ENCODE data around the gene CRAT.

Gene CRAT

DNA sequence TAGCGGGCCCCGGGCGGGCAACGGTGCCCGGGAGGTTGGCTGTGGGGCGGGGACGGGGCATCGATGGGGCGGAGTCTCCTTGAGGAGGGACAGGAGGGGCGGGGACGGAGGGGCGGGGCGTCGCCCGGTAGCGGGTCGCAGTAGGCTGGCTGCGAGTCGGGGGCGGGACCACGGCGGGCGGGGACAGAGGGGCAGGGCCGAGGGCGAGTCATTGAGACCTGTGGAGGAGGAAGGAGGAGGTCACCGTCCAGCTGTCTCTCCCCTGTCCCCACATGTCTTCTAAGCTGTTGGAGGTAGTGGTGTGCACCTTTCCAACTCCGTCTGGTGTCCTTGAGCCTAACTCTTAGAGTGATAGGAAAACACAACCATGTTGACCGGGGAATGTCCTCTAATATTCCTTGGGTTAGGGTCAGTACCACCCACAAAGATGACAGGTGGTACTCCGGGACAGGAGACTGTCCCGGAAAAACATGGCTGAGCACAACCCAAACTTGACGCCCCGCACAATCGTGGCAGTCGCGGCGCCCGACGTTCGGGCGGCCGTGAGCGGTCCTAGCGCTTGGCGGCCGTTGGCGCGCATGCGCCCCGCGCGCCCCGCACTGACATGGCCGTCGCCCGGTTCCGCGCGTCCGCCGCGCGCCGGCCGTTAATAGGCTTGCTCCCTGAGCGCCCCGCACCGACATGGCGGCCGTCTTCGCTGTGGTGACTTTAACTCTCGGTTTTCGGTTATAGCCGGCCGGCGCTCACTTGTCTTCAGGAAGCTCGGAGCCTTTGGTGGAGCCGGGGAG lies at the start of gene CRAT, which contains the start of gene PTPA:
TSS of gene CRAT (minus strand) at position 54 of the 788 bp plus-strand sequence. CDS start 284 bp downstream, outside the sequence.
TSS of gene PTPA (plus strand) at position 676 of the 788 bp plus-strand sequence. CDS start 186 bp downstream, outside the sequence.
- peak; percentile 91 for DNase-seq

DNA sequence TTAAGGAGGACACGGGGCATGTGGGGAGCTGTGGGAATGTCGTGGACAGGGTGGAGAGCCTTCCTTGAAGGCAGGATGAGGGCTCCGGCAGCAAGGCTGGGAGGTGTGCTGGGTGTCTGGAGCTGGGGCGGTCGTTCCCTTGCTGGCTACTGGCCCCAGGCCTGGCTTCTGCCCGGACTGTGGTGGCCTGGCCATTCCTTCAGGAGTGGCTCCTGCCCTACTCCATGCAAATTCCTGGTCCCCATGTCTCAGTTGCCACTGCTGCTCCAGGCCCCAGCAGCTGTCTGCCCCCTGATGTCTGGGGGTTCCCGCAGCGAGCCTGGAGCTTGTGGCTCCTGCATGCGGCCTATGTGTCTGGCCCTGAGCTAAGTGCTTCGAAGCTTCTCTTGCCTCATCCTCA lies 45.6 kb upstream of the CRAT start:
- no peak for DNase-seq

DNA sequence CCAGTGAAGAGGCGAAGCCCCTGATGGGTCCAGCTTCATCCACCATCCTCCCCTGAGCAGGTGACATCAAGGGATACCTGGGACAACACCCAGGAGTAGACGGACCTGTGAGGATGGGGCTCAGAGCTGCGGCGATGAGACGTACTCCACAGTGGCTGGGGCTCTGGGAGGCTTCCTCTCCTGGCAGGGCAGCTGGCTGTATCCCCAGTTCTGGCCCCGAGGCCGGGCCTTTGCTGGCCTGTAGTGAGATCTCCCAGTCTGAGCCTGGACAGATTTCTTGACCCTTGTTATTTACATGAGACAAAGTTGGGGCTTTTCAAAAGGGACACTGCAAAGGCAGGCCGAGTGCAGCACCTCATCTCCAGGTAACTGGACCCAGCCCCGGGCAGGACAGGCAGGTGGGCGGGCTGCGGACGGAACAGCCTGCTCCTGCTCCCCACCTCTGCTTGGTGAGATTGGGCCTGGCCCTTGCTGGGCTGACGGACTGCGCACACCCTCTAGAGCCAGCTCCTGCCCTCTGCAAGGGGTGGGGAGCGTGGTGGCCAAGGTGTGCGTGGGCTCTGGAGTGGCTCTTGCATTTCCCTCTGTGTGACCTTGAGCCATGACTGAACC lies 44.4 kb upstream of the CRAT start:
- no peak for DNase-seq

DNA sequence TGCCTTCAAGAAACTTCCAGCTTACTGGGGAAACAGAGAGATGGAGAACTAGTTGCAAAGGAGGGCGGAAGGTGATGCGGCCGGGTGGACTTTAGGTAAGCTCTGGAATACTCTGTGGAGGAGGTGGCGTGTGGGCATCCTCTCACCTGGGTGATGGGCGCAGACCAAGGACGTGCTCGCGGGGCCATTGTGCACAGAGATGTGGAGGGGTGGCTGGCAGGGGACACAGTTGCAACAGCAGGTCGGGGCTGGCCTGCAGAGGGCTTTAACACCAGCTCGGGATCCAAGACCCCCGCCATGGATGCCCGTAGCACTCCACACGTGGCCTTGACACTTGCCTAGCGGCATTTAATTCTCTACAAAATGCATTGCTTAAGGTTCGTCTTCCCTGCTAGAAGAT lies 40.9 kb upstream of the CRAT start:
- no peak for DNase-seq

DNA sequence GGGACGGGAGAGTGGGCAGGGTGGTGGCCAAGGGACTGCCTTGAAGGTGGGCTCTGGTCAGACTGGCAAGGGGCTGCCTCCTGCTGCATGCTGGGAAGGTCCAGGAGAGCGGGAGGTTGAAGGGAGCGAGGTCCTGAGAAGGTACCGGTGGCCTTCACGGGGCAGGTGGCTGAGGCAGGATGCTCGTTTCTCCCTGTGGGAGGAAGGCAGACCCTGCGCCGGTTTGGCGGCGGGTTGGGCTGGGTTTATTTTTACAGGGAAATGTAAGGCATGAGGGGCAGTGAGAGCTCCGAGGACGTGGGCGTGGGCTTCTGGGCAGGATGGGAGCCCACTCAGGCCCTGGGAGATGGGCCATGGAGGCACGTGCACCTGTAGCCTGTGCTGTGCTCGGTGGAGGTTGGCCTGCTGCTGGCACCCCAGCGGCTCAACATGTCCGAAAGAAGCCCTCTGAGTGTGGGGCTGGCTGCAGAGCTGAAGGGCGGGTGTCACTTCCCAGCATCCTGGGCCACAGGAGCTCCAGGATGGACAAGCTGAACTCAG lies 40.1 kb upstream of the CRAT start:
- DNase-seq, result no peak

DNA sequence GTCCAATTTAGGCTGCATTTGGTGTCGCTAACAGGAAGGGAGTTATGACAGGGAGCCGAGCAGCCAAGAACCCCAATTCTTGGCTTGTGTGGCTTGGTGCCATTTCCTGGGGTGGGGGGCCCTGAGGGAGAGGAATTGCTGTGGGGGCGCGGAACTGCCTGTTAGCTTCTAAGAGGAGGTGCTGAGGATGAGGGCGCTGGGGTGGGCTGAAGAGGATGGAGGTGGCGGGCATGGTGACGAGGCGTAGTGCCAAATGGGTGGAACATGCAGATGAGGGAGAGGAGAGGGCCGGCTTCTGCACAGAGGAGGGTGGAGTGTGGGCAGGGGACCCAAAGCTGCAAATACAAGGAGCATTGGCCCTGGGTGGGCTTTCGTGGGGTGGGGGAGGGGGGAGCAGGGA lies 39.5 kb upstream of the CRAT start:
- no peak for DNase-seq

DNA sequence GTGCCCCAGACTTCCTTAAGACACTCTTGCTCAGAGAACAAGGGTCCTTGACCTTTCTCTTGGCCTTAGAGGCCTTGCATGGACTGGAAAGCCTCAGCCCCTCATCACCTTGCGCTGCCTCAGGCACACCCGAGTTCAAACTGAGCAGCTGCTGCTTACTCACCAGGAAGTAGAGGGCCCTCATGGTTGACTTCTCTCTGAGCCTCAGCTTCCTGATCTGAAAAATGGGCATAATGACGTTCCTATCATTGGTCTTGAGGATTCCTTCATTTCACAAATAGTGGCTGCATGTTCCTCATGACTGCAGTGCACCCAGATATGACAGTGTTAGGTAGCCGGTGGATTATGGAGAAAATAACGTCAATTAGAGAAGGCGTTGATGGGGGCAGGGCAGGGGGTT lies 38.8 kb upstream of the CRAT start:
- no peak for DNase-seq

DNA sequence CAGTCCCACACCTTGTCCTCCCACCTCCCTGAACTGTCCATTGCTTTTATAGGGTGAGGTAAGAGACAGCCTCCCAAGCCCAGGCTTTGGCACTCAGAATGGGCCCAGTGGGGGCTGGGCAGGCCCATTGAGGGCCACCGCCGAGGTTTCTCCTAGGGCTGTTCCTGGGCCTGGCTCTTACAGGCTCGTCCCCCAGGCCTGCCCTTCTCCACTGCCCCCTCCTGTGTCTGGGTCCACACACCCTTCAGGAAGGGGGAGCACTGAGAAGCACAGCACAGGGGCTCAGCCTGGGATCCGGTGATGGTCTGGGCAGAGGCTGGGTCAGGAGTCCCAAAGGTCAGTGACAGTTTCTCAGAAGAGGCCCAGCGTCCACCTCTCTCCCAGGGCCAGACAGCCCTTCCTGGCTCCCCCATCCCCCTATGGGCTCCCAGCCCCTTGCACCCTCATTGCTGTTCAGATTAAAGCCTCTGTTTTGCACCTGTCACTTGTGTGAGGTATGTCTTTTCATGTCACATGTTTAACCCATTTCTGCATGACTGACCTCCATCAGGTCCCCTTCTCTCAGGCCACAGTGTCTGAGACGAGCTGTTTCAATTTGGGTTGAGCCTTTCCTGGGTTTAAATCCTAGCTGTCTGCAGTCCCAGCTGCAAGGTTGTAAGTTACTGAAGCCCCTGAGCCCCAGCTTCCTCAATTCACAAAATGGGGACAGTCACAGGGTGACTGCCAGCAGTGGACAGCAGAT lies 38.0 kb upstream of the CRAT start:
- DNase-seq, result no peak

DNA sequence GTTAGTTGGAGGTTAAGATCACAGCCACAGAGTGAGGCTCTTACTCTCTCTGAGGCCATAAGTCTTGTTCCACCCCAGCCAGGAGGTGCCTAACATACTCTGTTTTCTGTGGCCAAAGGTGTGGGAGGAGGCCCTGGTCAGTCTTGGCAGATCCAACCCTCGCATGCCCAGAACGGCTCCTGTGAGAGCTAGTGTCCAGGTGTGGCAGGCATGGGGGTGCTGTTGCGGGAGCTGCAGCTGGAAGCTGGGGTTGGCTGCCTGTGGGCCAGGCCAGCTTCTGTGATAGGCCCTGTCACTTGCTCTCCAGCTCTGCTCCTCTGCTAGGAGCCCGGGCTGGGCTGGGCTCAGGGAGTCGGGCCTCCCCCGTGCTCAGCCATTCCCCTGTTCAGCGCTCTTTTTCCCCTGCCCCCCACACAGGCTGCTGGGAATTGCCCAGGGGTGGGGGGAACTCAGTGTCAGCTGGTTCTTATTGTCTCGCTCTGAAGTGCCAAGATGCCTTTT lies 35.9 kb upstream of the CRAT start:
- peak; percentile 88 for DNase-seq

DNA sequence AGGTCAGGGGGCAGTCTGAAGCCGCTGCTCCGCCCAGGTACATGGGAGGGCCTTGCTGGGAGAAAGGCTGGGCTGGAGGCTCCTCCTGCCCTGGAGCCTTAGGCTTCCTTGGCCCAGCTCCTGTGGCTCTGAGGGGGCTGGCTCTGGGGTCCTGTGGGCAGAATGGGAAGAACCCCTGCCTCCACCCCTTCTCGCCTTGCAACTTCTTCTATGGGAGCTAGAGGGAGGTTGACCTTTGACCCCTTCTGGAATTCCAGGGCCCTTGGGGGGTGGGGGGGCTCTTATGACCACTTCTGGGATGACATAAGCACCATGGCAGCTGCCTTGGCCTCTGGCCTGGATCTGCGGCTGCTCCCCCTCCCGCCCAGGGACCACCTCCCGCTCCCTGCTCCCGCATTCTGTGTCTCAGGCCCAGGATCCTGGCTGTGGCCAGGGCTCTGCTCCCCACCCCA lies 35.3 kb upstream of the CRAT start:
- DNase-seq, result peak; percentile 98

DNA sequence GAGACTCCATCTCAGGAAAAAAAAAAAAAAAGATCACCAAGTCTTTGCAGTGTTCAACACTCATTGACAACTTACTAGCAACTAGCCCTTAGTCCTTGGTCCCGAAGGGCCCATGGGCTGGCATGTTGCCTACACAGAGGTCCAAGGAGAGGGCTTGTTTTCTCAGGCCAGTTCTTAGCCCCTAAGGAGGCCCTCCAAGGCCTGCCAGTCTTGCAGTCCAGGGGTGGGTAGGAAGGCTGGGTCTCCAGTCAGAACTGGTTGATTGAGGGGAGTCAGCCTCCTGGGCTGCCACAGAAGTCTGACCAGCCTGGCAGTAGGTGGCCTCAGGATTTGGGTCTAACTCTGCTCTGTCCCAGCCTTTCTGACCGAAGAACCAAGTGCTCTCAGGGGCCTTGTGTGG lies 34.7 kb upstream of the CRAT start:
- DNase-seq, result no peak

DNA sequence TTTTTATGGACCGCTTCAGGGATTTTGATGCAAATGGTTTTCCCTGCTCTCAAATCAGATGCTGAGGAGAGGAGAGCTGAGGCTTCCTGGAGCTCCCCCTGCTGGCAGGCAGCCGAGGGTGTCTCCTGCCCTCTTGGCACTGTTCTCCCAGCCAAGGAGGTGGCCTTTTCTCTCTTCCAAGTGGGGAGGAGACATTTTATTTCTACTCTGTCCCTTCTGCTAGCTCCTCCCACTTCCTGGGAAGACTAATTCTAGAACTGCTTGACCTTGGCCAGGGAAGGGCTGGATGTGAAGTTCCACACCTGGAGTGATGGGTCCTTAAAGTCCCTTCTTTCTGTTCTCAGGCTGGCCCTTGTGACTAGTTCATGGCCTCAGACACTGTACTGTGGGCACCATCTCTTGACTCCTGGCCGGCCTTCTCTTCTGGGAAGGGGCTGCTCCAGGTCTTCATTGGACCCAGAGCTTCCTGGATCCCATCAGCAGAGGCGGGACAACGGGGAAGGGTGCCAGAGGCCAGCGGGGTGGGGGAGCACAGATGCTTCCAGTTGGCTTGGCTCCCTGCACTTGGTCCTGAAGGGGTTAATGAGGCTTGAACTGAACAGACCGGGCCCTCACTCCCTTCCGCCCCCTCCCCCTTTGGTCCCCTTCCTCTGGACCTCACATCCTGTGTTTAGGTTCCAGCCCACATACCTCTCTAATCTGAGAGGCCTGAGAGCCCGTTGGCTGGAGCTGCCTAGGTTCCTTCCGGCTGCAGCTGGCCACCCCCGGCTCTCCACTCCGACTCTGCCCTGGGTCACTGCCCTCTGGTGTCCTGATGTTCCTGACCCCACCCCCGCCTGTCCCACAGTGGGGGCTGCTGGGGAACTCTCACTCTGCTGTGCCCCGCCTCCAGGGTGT lies 32.7 kb upstream of the CRAT start:
- peak; percentile 94 for DNase-seq

DNA sequence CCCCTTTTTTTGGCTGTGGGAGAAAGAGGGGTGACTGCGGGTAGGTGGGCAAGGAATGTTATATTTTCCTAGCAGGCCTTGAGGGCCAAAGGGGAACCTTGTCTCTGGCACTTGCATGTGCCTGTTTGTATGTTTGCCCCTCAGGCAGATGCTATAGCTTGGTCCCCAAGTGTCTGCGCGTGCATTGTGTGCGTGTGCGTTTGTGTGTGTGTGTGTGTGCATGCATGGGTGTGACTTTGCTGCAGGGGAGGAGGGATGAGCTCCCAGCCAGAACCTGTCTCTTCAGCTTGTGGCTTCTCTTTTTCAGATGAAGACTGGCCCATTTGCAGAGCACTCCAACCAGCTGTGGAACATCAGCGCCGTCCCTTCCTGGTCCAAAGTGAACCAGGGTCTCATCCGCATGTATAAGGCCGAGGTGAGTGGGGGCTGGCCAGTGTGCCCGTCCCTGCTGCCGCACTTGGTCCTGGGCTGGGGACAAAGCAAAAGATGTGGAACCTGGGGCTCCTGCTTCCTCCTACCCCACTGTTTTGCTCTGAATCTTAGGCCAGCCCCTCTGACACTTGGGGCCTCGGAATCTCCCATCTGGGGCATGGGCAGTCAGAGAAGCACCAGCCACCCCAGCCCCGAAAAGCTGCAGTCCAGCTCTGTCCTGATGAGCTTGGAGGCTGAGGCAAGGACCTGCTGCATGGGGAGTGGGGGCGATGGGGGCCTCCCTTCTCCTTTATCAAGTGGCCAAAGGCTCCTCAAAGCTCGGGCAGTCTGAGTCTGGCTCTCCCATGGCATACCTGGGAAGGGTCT lies 31.7 kb upstream of the CRAT start:
- no peak for DNase-seq

DNA sequence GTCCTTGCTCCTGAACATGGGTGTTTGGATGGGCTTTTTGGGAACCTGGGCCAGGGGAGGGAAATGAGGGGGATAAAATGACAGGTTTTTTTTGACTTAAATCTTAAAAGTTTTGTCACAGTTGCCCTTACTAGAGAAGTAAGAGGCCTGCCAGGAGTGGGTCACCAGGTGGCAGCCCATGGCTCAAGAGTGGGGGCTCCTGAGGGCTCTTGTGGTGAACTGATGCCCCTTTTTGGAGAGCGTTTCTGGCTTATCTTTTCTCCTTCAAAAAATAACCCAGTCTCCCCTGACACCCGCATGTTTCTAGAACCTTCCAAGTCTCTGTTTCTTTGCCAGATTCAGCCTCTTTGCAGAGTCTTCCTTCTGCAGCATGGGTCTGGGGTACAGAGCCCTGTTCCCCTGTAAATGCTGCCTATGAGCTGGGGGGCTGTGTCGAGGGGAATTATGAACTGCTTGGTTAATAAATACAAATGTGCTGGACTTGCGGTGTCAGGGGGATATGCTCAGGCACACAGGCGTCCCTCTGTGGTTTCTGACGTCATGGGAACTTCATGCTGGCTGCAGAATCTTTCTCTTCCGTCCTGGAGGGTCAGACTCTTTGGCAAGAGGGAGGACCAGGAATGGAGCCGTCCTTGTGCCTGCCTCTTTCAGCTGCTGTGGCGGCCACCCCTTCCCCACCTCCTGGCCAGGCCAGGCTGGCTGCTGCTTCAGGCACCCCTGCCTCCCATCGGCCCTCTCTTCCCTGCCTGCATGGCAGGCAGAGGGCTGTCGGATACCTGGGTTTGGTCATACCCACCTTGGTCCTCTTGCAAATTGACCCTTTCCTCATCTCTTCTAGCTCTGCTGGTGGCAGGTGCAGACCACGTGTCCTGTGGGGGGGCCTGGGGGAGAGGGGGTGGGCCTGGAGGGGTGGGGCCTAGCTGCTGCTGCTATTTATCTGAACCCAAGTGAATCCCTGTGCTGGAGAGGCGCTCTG lies 30.8 kb upstream of the CRAT start:
- peak; percentile 94 for DNase-seq

DNA sequence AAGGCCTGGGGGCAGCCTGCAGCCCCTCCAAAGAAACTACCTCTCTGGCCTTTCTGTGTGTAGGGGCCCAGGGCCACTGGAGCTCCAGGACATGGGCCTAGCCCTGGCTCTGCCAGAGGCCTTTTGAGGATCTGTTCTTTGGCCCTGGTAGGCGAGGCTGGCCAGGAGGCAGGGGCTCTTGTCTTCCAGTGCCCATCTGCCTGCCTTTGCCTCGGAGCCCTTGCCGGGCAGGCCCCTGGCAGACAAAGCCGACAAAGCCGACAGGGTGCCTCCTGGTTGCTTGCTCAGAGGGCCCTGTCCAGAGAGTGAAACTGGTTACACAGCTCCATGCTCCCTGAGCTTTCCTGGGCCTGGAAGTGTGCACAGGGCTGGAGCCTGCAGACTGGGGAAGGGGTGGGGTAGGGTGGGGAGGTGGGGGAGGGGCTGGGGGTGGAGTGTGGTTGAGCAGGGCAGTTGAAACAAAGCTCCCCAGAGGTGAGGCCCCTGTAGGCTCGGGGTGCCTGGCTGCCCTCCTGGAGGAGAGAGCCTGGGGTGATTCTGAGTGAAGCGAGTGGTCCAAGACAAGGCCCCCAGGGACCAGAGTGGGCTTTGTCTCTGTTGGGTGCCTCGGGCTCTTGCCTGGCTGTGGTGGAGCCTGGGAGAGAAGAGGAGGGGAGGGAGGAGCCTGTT lies 29.9 kb upstream of the CRAT start:
- DNase-seq, result peak; percentile 72

DNA sequence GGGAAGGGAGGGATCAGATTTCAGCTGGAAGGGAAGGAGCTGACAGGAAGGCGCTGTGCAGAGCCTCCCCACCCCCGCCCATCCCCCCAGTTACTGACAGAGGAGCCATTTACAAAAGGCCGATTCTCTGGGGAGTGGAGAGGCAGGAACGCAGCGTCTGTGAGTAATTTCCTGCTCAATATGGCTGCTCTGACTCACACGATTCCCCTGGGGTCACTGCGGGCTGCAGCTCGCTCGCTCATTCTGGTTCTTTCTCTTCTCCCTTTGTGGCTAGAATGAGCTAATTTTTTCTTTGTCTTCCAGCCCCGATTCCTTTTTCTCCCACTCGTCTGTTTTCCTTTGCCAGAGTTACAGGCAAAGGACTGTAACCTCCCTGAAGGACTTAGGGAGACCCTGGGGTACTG lies 29.4 kb upstream of the CRAT start:
- DNase-seq, result peak; percentile 100

DNA sequence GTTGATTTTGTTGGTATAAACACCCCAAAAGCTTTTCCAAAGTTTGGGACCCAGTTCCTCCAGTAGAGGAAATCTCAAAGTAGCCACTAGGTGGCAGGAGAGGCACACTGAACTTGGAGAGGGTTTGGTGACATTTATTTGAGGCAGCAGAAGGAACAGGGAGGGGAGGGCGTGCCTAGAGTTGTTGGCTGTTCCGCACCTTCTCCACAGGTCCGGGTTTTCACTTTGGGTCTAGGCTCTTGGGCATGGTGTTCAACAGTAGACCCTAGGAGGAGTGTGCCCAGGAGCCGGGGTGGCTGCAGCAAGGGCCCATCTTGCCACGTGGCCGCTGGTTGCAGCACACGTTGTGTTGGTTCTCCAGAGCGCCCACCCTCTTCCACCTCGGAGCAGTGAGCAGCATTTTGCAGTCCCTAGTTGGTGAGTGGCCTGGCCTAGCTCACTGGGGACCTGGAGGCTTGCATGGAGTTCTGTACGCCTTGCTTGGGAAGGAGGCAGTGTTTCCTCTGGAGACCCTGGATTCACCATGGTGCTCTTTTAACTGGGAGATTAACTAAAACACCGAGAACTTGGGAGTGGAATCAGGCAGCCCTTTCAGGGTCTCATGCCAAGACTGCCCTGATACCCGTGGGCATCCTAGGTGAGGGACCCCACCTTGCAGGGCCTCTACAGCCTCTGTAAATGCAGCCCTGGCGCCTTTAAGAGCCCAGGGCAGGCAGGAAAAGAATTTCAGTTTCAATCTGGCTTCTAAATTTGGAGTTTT lies 28.8 kb upstream of the CRAT start:
- DNase-seq, result peak; percentile 90

DNA sequence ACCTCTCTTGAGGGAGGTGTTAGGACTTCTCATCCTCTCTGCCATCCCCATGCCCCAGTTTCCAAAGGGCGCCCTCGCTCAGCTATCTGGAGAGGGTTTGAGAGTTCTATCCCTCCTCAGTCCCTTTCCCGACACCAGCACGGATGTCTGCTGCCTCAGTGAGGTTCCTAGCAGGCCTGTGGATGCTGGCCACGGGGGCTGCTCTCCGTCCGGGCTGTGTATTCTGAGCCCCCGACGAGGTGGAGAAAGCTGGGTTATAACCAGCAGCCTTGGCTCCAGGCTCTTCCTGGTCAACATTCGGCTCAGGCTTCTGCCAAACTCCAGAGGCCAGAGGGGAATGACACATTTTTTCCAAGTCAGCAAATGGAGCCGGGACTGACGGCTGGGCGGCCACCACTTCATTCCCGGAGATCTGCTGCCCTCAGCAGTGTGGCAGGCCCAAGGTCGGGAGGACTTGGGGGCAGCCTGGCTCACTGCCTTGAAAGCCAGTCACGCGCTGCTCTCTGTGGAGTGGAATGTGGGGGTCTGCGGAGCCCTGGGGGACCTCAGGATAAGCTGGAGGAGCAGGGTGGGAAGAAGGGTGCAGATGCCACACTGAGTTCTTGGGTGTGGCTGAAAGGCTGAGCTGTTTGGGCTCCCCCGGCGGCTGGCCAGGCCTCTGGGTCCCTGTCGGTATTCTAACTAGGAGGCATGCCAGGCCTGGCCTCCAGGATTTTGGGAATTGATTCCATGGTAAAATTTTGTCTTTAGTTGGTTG lies 28.1 kb upstream of the CRAT start:
- DNase-seq, result peak; percentile 56

All from fibroblast of upper back skin (primary cell).